Measurements from ENCODE around the gene SERPINB6. TPM values are rescaled to one million over a fixed set of nuclear protein-coding genes. Genes with fewer than 3 reads are reported as not detected.

The SERPINB6 gene
- total RNA-seq, 4 donors from 2014 or later = 170 to 462 (median 219) TPM

GRCh38 chr6:2957696-2958330 lies 13.6 kb downstream of the SERPINB6 start:
- Histone ChIP-seq H3K27me3 (no peaks in the 10 kb centered on the region), H3K4me3 (no peak overlapping the region), H3K4me1 (peaks cover 0 to 71% (median 1%) of the 10 kb centered on the region in 4 donors), H3K36me3 (peaks cover 0 to 47% (median 0%) of the 10 kb centered on the region in 3 donors), H3K9me3 (no peaks in the 10 kb centered on the region), H3K27ac (peak overlapping the region in 1 of 4 donors; percentile 28)
- peak in 1 of 3 donors; percentile 8 for DNase-seq
- TF ChIP-seq POLR2A (IDR thresholded peaks at IDR 0.05) (no peak), CTCF (IDR thresholded peaks at IDR 0.05) (no peak)

- Histone ChIP-seq H3K27me3 (no peaks in the 10 kb centered on the region), H3K27ac (peak overlapping the region in 1 of 4 donors; percentile 28), H3K36me3 (peaks cover 0 to 47% (median 0%) of the 10 kb centered on the region in 3 donors), H3K4me1 (peaks cover 0 to 69% (median 1%) of the 10 kb centered on the region in 4 donors), H3K4me3 (no peak overlapping the region), H3K9me3 (no peaks in the 10 kb centered on the region)
- TF ChIP-seq POLR2A (IDR thresholded peaks at IDR 0.05) (no peak), CTCF (IDR thresholded peaks at IDR 0.05) (no peak)
- DNase-seq = no peak
These were observed 14.3 kb downstream of the SERPINB6 start for GRCh38 chr6:2956930-2957685.

- H3K9me3 ChIP-seq = no peaks in the 10 kb centered on the region
- H3K36me3 ChIP-seq = peaks cover 0 to 68% (median 0%) of the 10 kb centered on the region in 3 donors
- TF ChIP-seq CTCF (IDR thresholded peaks at IDR 0.05) (no peak), POLR2A (IDR thresholded peaks at IDR 0.05) (no peak)
- no peak overlapping the region for H3K4me3 ChIP-seq
- H3K27ac ChIP-seq = peak overlapping the region in 3 of 4 donors; percentile 48 to 69 (median 53)
- DNase-seq = peak in 1 of 3 donors; percentile 3
- H3K4me1 ChIP-seq = peaks cover 0 to 29% (median 1%) of the 10 kb centered on the region in 4 donors
- H3K27me3 ChIP-seq = no peaks in the 10 kb centered on the region
These were observed 18.3 kb downstream of the SERPINB6 start for GRCh38 chr6:2953098-2953497.

GRCh38 chr6:2952557-2953095 lies 18.7 kb downstream of the SERPINB6 start:
- TF ChIP-seq POLR2A (IDR thresholded peaks at IDR 0.05) (peak in 1 of 2 donors; percentile 30), CTCF (IDR thresholded peaks at IDR 0.05) (peak; percentile 62 to 99 (median 98))
- Histone ChIP-seq H3K27ac (peak overlapping the region in 3 of 4 donors; percentile 48 to 69 (median 53)), H3K4me1 (peaks cover 0 to 24% (median 1%) of the 10 kb centered on the region in 4 donors), H3K36me3 (peaks cover 0 to 68% (median 0%) of the 10 kb centered on the region in 3 donors), H3K4me3 (peak overlapping the region in 2 of 4 donors; percentile 9 to 18), H3K27me3 (no peaks in the 10 kb centered on the region), H3K9me3 (no peaks in the 10 kb centered on the region)
- peak; percentile 57 to 91 (median 88) for DNase-seq

- peak in 1 of 3 donors; percentile 17 for DNase-seq
- Histone ChIP-seq H3K27me3 (no peaks in the 10 kb centered on the region), H3K4me1 (peaks cover 0 to 15% (median 0%) of the 10 kb centered on the region in 4 donors), H3K4me3 (no peak overlapping the region), H3K9me3 (no peaks in the 10 kb centered on the region), H3K27ac (peak overlapping the region in 1 of 4 donors; percentile 48), H3K36me3 (peaks cover 0 to 70% (median 0%) of the 10 kb centered on the region in 3 donors)
- TF ChIP-seq CTCF (IDR thresholded peaks at IDR 0.05) = no peak
- TF ChIP-seq POLR2A (IDR thresholded peaks at IDR 0.05) = no peak
These were observed 19.6 kb downstream of the SERPINB6 start for GRCh38 chr6:2951728-2952127.
